GM10266 (cell line): ENCODE results near the gene ARMH1.
A peak's percentile ranks its signal among the peaks of the same experiment; 100 is the strongest.
"Not testable (repeated sequence)": the region's sequence is repeated elsewhere in the genome, so short reads cannot be mapped to it uniquely, and the experiment has no call there.

Experiments used
- DNase-seq: peaks from one replicate; pipeline ENCODE4 v3.0.0; 2012; ENCODE audit errors: extremely low spot score
- TF ChIP-seq, protein P1 (sequence below): IDR thresholded peaks from 2 replicates; pipeline ENCODE4 v1.5.1; 2012; ENCODE audit warnings: mild to moderate bottlenecking, low read depth; ENCODE audit not compliant: control insufficient read depth, insufficient read depth; ENCODE audit errors: missing control alignments

The ARMH1 gene

DNA sequence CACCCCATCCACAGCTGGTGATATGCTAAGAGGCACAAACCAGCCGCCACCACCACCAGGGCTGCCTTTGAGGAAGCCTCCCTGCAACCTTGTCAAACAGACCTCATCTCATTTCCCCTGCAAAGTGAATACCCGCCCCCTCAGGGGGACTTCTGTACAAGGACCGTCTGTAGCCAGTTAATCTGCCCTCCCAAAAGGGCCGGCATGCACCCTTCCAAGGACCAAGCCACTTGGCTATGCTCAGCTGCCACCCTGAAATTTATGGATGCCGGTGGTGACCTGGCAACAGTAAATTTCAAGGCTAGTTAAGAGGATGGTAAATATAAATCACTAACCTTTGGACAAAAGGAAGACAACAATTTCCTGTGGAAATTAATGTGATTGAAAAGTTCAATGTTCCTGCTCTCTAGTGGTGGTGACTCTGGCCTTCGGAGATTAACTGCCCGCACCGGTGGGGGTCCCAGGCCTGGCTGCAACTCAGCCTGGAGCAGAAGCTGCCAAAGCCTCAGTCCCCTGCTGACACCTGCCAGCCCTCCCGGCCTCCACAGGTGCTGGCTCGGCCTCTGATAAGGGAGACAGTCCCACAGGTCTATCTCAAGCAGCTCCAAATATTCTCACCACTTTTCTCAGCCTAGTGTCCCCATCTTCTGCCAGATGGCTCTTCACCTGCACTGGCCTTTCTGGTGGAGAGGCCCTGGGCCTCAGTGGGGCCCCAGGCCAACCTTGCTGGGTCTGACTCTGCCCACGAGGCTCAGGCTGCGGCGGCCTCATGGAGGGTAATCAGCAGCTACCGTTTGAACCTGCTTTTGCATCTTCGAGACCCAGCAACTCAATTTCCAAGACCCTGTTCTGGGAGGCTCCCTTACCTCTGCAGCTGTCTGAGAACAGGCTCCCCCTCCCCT, 12.5 kb upstream of the ARMH1 start:
- DNase-seq, result no peak
- TF ChIP-seq, protein P1, sequence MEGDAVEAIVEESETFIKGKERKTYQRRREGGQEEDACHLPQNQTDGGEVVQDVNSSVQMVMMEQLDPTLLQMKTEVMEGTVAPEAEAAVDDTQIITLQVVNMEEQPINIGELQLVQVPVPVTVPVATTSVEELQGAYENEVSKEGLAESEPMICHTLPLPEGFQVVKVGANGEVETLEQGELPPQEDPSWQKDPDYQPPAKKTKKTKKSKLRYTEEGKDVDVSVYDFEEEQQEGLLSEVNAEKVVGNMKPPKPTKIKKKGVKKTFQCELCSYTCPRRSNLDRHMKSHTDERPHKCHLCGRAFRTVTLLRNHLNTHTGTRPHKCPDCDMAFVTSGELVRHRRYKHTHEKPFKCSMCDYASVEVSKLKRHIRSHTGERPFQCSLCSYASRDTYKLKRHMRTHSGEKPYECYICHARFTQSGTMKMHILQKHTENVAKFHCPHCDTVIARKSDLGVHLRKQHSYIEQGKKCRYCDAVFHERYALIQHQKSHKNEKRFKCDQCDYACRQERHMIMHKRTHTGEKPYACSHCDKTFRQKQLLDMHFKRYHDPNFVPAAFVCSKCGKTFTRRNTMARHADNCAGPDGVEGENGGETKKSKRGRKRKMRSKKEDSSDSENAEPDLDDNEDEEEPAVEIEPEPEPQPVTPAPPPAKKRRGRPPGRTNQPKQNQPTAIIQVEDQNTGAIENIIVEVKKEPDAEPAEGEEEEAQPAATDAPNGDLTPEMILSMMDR, result no peak

DNA sequence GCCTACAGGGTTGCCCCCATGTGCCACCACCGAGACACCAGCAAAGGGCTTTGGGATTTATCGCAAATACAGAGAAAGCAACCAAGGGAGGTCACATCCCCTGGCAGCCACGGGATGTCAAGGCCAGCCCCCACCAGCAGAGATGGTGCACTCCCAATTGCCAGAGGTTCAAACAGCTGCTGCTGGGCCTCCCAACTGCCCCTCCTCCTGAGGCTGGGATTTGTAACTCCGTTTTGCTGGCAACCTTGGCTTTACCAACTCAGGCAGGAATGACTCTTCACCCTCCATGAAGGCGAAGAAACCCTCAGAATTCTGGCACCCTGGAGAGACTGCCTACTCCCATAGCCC, 11.9 kb upstream of the ARMH1 start:
- TF ChIP-seq, protein P1, result no peak

DNA sequence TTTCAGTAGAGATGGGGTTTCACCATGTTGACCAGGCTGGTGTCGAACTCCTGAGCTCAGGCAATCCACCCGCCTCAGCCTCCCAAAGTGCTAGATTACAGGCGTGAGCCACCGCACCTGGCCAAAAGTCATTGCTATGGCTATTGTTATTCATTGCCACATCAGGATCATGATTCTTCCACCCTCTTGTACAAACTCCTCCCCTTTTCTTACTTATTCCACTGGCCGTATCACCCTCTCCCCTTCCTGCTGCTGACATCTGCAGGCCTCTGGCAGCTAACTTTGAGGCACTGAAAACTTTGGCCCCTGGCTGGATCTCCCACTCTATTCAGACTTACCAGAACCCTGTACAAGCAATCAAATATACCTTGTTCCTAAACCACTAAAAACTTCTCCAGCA, 11.1 kb upstream of the ARMH1 start:
- TF ChIP-seq, protein P1, result no peak

More for the DNA sequence above, 11.9 kb upstream of the ARMH1 start:
- DNase-seq, result no peak

DNA sequence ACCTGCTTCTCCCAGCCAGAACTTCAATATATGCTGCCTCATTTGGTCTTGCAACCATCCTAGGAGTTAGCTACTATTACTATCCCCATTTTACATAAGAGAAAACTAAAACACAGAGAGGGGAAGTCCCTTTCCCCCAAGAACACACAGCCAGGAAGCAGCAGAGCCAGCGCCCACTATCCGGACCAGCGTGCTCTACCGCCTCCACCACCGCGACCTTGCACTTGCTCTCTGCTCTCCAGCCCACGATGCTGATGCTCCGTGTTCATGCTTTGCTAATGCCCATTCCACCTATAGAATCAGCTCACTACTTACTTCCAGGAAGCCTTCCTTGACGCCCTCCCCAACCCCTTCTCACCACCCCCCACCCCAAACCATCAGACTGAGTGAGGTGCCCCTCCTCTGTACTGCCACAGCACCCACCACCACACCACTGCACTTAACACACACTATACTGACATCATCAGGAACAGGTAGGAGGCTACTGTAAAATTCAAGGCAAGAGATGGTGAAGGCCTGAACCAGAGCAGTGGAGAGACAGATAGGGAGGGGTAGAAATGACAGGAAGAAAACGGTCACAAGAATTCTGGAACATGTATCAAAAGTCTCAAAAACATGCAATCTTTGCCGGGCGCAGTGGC, 9.7 kb upstream of the ARMH1 start:
- TF ChIP-seq, protein P1, result no peak
- peak; percentile 41 for DNase-seq

More for the DNA sequence above, 11.1 kb upstream of the ARMH1 start:
- DNase-seq, result no peak

DNA sequence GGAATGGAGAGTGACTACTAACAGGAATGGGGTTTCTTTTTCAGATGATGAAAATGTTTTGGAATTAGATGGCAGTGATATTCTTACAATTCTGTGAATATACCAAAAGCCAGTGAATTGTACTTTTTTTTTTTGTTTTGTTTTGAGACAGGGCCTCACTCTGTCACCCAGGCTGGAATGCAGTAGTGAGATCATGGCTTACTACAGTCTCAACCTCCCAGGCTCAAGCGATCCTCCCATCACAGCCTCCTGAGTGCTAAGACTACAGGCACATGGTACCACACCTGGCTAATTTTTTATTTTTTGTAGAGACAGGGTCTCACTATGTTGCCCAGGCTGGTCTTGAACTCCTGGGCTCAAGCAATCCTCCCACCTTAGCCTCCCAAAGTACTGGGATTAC, 7.8 kb upstream of the ARMH1 start:
- DNase-seq, result not testable (repeated sequence)

DNA sequence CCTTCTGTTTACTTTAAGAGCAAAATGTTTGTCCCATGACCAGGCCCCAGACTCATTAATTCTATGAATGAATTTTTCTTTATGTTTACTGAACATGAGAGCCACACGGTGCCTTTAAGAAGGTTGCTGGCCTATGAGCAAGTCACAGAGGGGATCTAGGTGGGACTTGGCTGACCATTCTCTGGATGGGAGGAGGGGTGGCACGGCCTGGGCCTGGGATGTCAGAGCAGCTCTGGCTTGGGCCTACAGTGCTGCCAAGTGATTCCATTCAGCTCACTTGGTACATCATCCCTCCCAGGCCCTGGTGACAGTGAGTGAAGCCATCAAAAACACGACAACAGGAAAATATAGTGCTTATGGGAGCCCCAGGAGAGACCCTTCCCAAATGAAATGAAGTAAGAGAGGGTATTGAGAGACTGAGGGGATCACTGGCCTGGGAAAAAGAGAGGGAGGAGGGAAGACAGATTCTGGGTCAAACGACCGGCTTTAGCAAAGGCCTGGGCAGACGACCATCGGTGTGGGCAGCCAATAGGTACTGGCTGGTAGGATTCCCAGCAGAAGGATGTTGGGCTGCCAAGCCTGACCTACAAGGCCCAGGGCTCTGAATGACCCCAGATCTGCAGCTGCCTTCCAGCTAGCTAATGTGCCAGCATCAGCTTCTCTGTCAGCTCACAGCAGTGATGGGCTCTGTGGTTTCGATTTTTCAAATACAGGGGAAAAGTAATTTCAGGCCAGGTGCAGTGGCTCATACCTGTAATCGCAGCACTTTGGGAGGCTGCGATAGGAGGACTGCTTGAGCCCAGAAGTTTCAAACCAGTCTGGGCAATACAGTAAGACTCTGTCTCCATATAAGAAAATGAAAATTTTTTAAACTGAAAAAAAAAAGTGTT, 3.5 kb upstream of the ARMH1 start:
- TF ChIP-seq, protein P1, result no peak
- no peak for DNase-seq

DNA sequence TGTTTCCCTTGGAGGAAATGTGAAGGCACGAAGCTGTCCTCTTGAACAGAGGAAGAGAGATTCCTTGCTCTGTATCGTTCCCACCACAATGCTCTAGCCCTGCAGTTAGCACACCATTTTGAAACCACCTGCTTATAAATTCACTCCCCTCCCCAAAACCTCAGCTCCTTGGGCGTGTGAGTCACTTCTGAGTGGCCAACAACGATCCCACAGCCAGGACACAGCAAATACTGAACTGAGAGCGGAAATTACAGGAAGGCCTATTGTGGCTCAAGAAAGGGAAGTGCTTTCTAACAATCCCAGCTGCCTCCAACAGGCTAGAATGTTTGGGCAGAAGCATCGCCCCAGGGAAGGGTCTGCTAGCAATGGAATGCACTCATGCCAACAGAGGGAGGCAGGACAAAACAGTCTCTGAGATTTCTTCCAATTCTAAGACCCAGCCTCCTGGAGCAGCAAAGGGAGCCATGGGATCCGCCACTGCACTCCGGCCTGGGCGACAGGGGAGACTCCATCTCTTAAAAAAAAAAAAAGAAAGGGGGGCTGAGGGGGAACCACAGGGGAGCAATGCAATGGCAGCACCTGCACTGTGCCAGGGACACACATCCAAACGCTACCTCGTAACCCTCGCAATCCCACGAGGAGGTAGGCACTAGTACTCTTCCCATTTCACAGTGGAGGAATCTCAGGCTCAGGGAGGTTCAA, 2.1 kb upstream of the ARMH1 start:
- peak; percentile 49 for DNase-seq
- TF ChIP-seq, protein P1, result no peak
